Liver (tissue), 9 donors: ENCODE measurements around the gene NHLRC2. TPM values are rescaled to one million over a fixed set of nuclear protein-coding genes. Genes with fewer than 3 reads are reported as not detected.

Source experiments
- DNase-seq: peaks from one replicate; pipeline ENCODE4 v3.0.0-alpha.2; 2017; ENCODE audit warnings: low spot score
- H3K27ac ChIP-seq, 2 donors: one replicate each; pipeline ENCODE4 v1.7.0; 2013; ENCODE audit warnings: inconsistent platforms in 2 of 2, low read length in 2 of 2, control low read depth in 1 of 2, low read depth in 1 of 2, mild to moderate bottlenecking in 1 of 2
- H3K27me3 ChIP-seq, 4 donors: one replicate each; pipeline versions ENCODE4 v1.6.1 to v1.7.0; 2013; ENCODE audit warnings: low read length in 3 of 4, inconsistent platforms in 1 of 4, mild to moderate bottlenecking in 1 of 4, moderate library complexity in 1 of 4; ENCODE audit not compliant: control insufficient read depth in 4 of 4, insufficient read depth in 4 of 4
- H3K36me3 ChIP-seq, 4 donors: one replicate each; pipeline versions ENCODE4 v1.6.1 to v1.7.0; 2013; ENCODE audit warnings: low read length in 3 of 4, mild to moderate bottlenecking in 3 of 4, low read depth in 1 of 4, moderate library complexity in 1 of 4; ENCODE audit not compliant: control insufficient read depth in 4 of 4, insufficient read depth in 3 of 4
- H3K4me1 ChIP-seq, 4 donors: one replicate each; pipeline versions ENCODE4 v1.6.1 to v1.7.0; 2013; ENCODE audit warnings: low read length in 3 of 4, mild to moderate bottlenecking in 3 of 4, moderate library complexity in 1 of 4; ENCODE audit not compliant: control insufficient read depth in 4 of 4, insufficient read depth in 4 of 4
- H3K4me3 ChIP-seq, 3 donors: one replicate each; pipeline versions ENCODE4 v1.6.1 to v1.7.0; 2013; ENCODE audit warnings: low read length in 3 of 3, control low read depth in 1 of 3, low read depth in 1 of 3, mild to moderate bottlenecking in 1 of 3
- H3K9ac ChIP-seq, 2 donors: one replicate each; pipeline ENCODE4 v1.7.0; 2013; ENCODE audit warnings: low read length in 2 of 2, mild to moderate bottlenecking in 2 of 2, moderate library complexity in 2 of 2, control low read depth in 1 of 2, low read depth in 1 of 2
- H3K9me3 ChIP-seq, 4 donors: one replicate each; pipeline versions ENCODE4 v1.6.1 to v1.7.0; 2013; ENCODE audit warnings: low read length in 3 of 4; ENCODE audit not compliant: control insufficient read depth in 4 of 4
- ATF3 ChIP-seq: IDR thresholded peaks from 2 replicates; pipeline ENCODE4 v1.6.1; 2016; ENCODE audit warnings: antibody characterized with exemption
- EGR1 ChIP-seq, 2 donors: IDR thresholded peaks; 2 replicates each; pipeline ENCODE4 v1.6.1; 2016 to 2018; ENCODE audit warnings: antibody characterized with exemption in 2 of 2, low read depth in 2 of 2
- FOXA1 ChIP-seq: IDR thresholded peaks from 2 replicates; pipeline ENCODE4 v1.6.1; 2016; ENCODE audit warnings: antibody characterized with exemption
- GABPA ChIP-seq, 2 donors: IDR thresholded peaks in 1 of 2; conservative IDR thresholded peaks in 1 of 2; 2 replicates each; pipeline ENCODE4 v1.6.1; 2016; ENCODE audit warnings: antibody characterized with exemption in 2 of 2, mild to moderate bottlenecking in 1 of 2, moderate library complexity in 1 of 2
- HNF4A ChIP-seq, 2 donors: conservative IDR thresholded peaks; 2 replicates each; pipeline ENCODE4 v1.6.1; 2016; ENCODE audit warnings: antibody characterized with exemption in 2 of 2, mild to moderate bottlenecking in 2 of 2
- HNF4G ChIP-seq: IDR thresholded peaks from 2 replicates; pipeline ENCODE4 v1.6.1; 2016; ENCODE audit warnings: antibody characterized with exemption
- JUND ChIP-seq, 2 donors: IDR thresholded peaks; 2 replicates each; pipeline ENCODE4 v1.6.1; 2016; ENCODE audit warnings: antibody characterized with exemption in 2 of 2
- MAX ChIP-seq: IDR thresholded peaks from 2 replicates; pipeline ENCODE4 v1.6.1; 2016; ENCODE audit warnings: antibody characterized with exemption
- NR2F2 ChIP-seq: IDR thresholded peaks from 2 replicates; pipeline ENCODE4 v1.6.1; 2016; ENCODE audit warnings: antibody characterized with exemption
- REST ChIP-seq: IDR thresholded peaks from 2 replicates; pipeline ENCODE4 v1.6.1; 2016; ENCODE audit warnings: antibody characterized with exemption, mild to moderate bottlenecking
- RXRA ChIP-seq, 2 donors: IDR thresholded peaks; 2 replicates each; pipeline ENCODE4 v1.6.1; 2017 to 2018; ENCODE audit warnings: antibody characterized with exemption in 2 of 2, mild to moderate bottlenecking in 1 of 2
- YY1 ChIP-seq: IDR thresholded peaks from 2 replicates; pipeline ENCODE4 v1.6.1; 2016; ENCODE audit warnings: antibody characterized with exemption, mild to moderate bottlenecking
- WGBS: extraction: QIAGEN DNeasy Blood & Tissue Kit; methylation state at CpG from one replicate; pipeline ENCODE4 v1.1.7; 2013; 5-methylcytosine and 5-hydroxymethylcytosine counted together
- polyA plus RNA-seq, 2 donors: library from polyadenylated mRNA; stranded (reverse) in 1 of 2; unstranded in 1 of 2; fragments of 200-250 nt in 1 of 2; fragments of >200 nt in 1 of 2; fragmentation: Nextera tagmentation in 1 of 2; extraction: Ambion mirVana in 1 of 2; gene quantifications; one replicate each; pipeline versions ENCODE4 v1.2.1 to v1.2.3, GENCODE V29; 2013 to 2015
- total RNA-seq, 2 donors: library from RNA; depleted of rRNA; stranded (reverse); fragments of >200 nt; gene quantifications; one replicate each; pipeline ENCODE4 v1.2.3, GENCODE V29; 2014
- donor health status: healthy.
- donor health status: healthy.
- donor health status: healthy.
- donor health status: healthy.
- donor health status: healthy.

NHLRC2 gene
- total and polyA plus RNA-seq, 4 donors = 2.3 to 14.2 (median 7.4) TPM

- H3K27me3 ChIP-seq = no peaks in the 10 kb centered on the region
- 95% methylated on average over 2 of the region's 2 CpGs for WGBS
- H3K9ac ChIP-seq = no peak overlapping the region
- H3K4me1 ChIP-seq = no peaks in the 10 kb centered on the region
- DNase-seq = no peak
- no peak overlapping the region for H3K4me3 ChIP-seq
- H3K36me3 ChIP-seq = peaks cover 0 to 7% (median 4%) of the 10 kb centered on the region in 4 donors
- TF ChIP-seq JUND (IDR thresholded peaks at IDR 0.05) (no peak), GABPA (IDR thresholded peaks at IDR 0.05 in 1 of 2, conservative IDR thresholded peaks at IDR 0.05 in 1 of 2) (no peak), REST (no peak)
- H3K27ac ChIP-seq = no peak overlapping the region
- H3K9me3 ChIP-seq = no peaks in the 10 kb centered on the region
Observed at GRCh38 chr10:113915540-113915939, 61.1 kb downstream of the NHLRC2 start.

GRCh38 chr10:113916053-113916452, 61.6 kb downstream of the NHLRC2 start:
- H3K36me3 ChIP-seq = peaks cover 0 to 7% (median 4%) of the 10 kb centered on the region in 4 donors
- H3K4me3 ChIP-seq = no peak overlapping the region
- WGBS = 96% methylated on average over 2 of the region's 2 CpGs
- no peak overlapping the region for H3K9ac ChIP-seq
- no peaks in the 10 kb centered on the region for H3K27me3 ChIP-seq
- TF ChIP-seq MAX = no peak
- TF ChIP-seq HNF4A (conservative IDR thresholded peaks at IDR 0.05) = no peak
- TF ChIP-seq RXRA (IDR thresholded peaks at IDR 0.05) = no peak
- TF ChIP-seq ATF3 = no peak
- no peak for TF ChIP-seq FOXA1
- no peak for TF ChIP-seq YY1
- no peak for TF ChIP-seq NR2F2
- no peak for TF ChIP-seq EGR1 (IDR thresholded peaks at IDR 0.05; ENCODE audit: low read depth in 2 of 2)
- no peak for DNase-seq
- H3K4me1 ChIP-seq = no peaks in the 10 kb centered on the region
- H3K9me3 ChIP-seq = no peaks in the 10 kb centered on the region
- no peak overlapping the region for H3K27ac ChIP-seq

- TF ChIP-seq HNF4G = no peak
- Histone ChIP-seq H3K27ac (no peak overlapping the region), H3K4me3 (no peak overlapping the region), H3K9me3 (no peaks in the 10 kb centered on the region), H3K27me3 (no peaks in the 10 kb centered on the region), H3K36me3 (peaks cover 0 to 1% (median under 1%) of the 10 kb centered on the region in 4 donors), H3K9ac (no peak overlapping the region), H3K4me1 (no peaks in the 10 kb centered on the region)
- 93% methylated on average over 3 of the region's 3 CpGs for WGBS
- DNase-seq = no peak
Observed at GRCh38 chr10:113917636-113918035, 63.2 kb downstream of the NHLRC2 start.
